Epidermal melanocyte (primary cell): Measurements from ENCODE around the gene AP2B1.
A peak's percentile ranks its signal among the peaks of the same experiment; 100 is the strongest.
"Not testable (repeated sequence)": the region's sequence is repeated elsewhere in the genome, so short reads cannot be mapped to it uniquely, and the experiment has no call there.

Experiments used
- DNase-seq: peaks from one replicate; pipeline ENCODE4 v3.0.0; 2011; ENCODE audit warnings: low spot score; ENCODE audit not compliant: insufficient read length

AP2B1 gene

GRCh38 chr17:35745749-35746320, 158.7 kb downstream of the AP2B1 start:
- no peak for DNase-seq

- peak; percentile 85 for DNase-seq
Measured at GRCh38 chr17:35747540-35748017, 160.5 kb downstream of the AP2B1 start.

- no peak for DNase-seq
Measured at GRCh38 chr17:35748341-35748841, 161.3 kb downstream of the AP2B1 start.

DNA sequence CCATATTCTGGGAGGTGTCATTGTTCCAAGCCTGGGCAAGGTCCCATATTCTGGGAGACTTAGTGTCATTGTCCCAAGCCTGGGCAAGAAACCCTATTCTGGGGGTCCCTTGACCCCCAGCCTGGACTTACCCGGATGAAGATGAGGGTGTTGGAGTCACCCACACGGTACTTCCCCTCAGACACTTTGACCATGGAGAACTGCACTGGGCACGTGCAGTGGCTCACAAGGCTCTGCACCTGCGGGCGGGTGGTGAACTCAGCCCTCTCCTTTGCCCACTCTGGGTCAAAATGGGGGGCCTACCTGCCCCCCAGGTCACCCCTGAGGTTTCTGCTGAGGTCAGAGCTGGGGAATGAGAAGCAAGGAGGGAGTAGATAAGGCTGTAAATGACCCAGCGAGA, 161.9 kb downstream of the AP2B1 start:
- no peak for DNase-seq

DNA sequence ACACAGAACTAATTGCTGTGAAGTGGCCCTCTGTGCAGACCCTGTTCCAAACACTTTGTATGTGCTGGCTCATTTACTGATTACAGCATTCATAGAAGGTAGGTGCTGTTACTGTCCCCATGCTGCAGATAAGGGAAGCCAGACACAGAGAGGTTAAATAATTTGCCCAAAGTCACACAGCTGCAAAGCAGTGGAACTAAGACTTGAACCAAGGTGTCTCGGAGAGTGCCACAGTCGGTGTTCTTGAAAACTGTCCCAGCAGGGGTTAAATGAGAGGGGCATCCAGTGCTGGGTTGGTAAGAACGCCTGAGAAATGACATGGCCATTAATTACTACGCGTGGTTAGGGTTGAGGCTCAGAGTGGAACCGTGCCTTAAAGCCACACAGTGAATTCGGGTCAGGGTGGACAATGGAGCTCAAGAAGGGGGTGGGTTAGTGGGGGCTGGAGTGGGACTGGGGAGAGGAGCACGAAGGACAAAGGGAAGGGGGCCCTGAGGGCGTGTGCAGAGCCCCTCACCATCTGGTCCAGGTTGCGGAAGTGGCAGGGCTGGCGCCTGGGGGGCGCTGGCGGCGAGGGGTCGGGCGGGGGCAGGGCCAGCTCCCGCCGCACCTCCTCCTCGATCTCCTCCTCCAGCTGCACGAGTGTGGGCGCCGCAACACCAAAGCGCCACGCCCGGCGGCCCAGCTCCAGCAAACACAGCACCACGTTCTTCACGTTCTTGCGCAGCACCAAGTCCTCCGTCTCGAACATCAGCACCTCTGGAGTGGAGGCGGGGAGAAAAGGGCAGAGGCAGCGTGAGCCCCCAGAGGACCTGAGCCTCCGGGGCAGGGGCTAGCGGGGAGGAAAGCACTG, 162.7 kb downstream of the AP2B1 start:
- DNase-seq = no peak

- no peak for DNase-seq
Measured at GRCh38 chr17:35750526-35751395, 163.6 kb downstream of the AP2B1 start.

- not testable (repeated sequence) for DNase-seq
Measured at GRCh38 chr17:35751541-35751940, 164.4 kb downstream of the AP2B1 start.

DNA sequence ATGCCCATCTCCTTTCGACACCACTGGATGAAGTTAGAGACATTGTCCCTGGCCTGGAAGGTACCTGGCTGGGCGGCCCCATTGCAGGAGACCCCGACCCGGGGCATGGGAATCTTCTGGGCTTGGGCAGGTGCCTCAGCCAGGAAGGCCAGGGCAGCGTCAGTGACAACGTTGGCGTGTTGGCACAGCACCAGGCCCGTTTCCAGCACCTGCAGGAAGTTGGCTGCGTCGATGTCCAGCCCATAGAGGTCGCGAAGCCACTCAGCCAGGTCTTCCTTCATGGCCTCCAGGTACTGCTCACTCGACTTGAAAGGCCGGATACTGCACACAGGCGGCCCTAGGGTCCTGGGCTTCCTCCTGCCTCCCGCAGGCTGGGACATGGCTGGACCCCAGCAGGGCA, 165.3 kb downstream of the AP2B1 start:
- no peak for DNase-seq

DNA sequence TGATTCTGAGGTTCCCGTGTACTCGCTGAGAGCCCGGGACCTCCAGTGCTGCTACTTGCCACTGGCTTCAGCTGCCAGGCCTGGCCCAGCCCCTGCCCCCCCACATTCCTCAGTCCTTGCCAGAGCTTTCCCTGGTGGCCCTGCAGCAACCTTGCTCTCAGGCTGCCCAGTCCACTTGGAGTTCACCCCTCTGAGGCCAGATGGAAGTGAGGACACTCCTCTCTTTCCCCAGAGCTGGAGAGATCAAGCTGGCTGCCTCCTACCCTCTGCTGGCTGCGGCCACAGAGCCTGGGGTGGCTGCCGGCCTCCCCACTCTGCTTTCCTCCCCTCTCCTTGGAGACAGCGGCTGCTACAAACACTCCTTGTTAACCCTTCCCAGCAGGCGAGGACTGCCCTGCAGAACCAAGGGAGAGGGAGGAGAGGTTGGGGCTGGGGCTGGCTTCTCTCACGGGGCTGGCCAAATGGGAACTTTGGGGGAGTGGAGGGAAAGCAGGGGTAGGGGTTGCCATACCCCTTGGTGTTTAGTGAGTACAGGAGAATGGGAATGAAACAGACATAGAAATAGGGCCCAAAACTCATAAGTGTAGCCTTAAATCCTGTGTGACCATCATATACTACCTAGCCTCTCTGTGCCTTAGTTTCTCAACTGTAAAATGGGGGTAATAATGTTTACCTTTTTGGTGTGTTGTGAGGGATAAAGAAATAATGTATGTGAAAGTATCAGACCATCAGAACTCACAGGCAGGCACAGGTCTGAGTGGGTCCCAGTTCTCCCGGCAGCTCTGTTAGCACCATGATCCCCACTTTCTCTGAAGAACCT, 166.0 kb downstream of the AP2B1 start, which contains the start of gene GAS2L2:
TSS of gene GAS2L2 (minus strand) at position 295 of the 820 bp plus-strand sequence. CDS start 389 bp downstream, outside the sequence.
- DNase-seq = no peak

- DNase-seq = no peak
Measured at GRCh38 chr17:35757243-35757642, 170.1 kb downstream of the AP2B1 start.

DNA sequence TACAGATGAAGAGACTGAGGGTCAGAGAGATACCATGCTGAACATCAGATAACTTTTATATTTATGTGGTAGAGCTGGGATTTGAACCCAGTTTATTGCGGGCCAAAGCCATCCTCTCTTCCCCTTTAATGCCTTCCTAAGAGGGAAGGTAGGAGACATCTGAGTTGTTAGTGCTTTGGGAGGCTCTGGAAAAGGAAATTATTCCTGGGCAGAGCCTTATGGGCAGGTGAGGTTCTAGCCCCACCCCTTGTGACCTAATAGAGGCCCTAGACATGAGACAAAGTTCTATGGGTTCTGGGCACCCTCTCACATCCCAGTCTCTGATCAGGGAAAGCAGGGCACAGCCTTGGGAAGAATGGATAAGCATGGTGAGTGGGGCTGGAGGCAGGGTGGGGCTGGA, 173.5 kb downstream of the AP2B1 start, which contains the start of gene C17orf50:
TSS of gene C17orf50 (plus strand) at position 301 of the 400 bp plus-strand sequence. CDS start at position 356, 55 bp downstream.
- no peak for DNase-seq

DNA sequence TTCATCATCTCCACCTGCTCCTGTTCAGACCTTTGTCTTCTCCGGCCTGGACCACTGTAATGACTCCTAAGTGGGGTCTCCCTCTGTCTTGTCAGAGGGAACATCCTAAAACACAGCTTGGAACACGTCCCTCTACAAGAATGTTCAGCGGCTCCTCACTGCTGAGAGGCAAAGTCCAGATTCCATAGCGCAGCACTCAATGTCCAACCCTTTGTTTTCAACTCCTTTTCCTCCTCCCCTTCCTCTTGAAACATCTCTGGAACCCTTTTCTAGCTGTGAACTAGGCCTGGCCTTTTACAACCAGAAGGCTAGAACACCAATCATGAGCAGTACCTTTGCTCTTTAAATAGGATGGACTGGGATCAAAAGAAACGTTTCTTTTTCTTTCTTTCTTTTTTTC, 174.5 kb downstream of the AP2B1 start:
- no peak for DNase-seq

DNA sequence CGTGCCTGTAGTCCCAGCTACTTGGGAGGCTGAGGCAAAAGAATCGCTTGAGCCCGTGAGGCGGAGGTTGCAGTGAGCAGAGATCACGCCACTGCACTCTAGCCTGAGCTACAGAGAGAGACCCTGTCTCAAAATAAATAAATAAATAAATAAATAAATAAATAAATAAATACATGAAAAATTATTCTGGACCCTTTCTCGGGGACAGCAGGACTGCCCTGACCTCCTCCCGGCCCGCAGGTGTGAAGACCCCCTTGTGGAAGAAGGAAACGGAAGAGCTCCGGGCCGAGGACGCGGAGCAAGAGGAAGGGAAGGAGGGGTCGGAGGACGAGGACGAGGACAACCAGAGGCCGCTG, 176.6 kb downstream of the AP2B1 start:
- no peak for DNase-seq

- peak; percentile 92 for DNase-seq
Measured at GRCh38 chr17:35764123-35764991, 177.2 kb downstream of the AP2B1 start.

GRCh38 chr17:35765086-35765710, 178.1 kb downstream of the AP2B1 start:
- peak; percentile 57 for DNase-seq

DNA sequence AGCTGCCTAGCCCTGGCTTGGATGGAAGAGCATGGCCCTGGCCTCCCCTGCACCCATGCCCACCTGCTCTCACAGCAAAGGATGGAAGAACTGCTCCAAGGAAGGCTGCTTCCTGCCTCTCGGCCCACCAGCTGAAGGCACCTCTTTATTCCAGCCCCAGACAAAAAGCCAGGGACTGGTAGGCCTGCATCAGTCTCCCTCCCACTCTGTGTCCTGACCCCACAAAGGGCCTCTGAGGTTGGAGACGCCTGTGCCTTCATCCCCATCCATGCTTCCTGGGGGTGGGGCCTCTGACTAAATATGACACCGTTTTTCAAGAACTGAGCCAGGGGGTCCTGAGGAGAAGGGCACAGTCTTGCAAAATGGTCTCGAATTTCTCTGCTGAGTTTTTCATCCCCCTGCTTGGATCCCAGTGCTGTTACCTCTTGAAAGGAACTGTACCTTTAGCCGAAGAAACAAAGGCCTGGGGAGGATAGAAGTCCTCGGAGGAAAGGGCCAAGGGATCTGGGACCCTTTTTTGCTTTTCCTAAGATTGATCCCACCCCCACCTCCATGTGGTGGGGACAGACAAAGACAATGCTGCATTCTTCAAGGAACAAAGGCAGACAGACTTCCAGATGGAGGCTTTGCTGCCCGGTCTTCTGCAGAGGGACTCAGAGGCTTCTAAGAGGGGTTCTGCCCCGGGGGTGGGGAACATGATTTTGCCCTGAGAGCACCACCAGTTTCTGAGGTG, 178.8 kb downstream of the AP2B1 start:
- DNase-seq = no peak

DNA sequence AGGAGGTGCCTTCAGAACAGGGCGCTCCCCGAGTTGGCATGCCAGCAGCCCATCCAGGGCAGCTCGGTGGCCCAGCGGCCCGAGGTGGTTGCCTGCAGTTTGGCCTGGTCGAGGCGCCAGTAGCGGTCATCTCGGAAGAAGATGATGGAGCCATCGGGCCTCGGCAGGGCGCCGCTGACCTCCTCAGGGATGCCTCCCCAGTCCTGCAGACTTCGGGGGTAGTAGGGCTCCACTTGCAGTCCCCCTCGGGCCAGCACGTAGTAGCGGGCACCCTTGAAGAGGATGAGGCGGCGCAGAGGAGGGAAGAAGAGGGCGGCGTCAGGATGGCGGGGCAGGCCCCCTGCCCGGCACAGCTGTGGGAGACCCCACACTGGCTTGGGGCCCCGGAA, 179.4 kb downstream of the AP2B1 start:
- no peak for DNase-seq

- DNase-seq = peak; percentile 71
Measured at GRCh38 chr17:35766903-35767510, 179.9 kb downstream of the AP2B1 start.
